ENCODE results near the gene C3orf52.

- TF ChIP-seq CTCF (IDR thresholded peaks at IDR 0.05; ENCODE audit: low read length), result no peak
- TF ChIP-seq EZH2 (optimal IDR thresholded peaks at IDR 0.05; ENCODE audit: low read depth, low read length), result no peak
Measured at GRCh38 chr3:112141293-112141692, 55.1 kb downstream of the C3orf52 start.

Data from MM.1S (cell line).